Skeletal muscle satellite cell (primary cell): ENCODE results near the gene STARD7.
"Not testable (repeated sequence)": the region's sequence is repeated elsewhere in the genome, so short reads cannot be mapped to it uniquely, and the experiment has no call there.

Experiments
- H3K27me3 ChIP-seq: 2 replicates; pipeline ENCODE4 v1.7.0; 2013; ENCODE audit warnings: low read length; ENCODE audit not compliant: control insufficient read depth, insufficient read depth
- H3K36me3 ChIP-seq: 2 replicates; pipeline ENCODE4 v1.7.0; 2013; ENCODE audit warnings: mild to moderate bottlenecking, control low read depth, low read length; ENCODE audit not compliant: insufficient read depth
- H3K4me1 ChIP-seq: 2 replicates; pipeline ENCODE4 v1.7.0; 2013; ENCODE audit warnings: low read length; ENCODE audit not compliant: control insufficient read depth, insufficient read depth
- H3K4me2 ChIP-seq: 2 replicates; pipeline ENCODE4 v1.7.0; 2013; ENCODE audit warnings: mild to moderate bottlenecking, low read length
- H3K4me3 ChIP-seq: 2 replicates; pipeline ENCODE4 v1.7.0; 2013; ENCODE audit warnings: low read length
- H3K9ac ChIP-seq: 2 replicates; pipeline ENCODE4 v1.7.0; 2013; ENCODE audit warnings: mild to moderate bottlenecking, low read depth, low read length, moderate library complexity
- H3K9me3 ChIP-seq: replicated peaks from 2 replicates; pipeline ENCODE4 v1.7.0; 2013; ENCODE audit warnings: mild to moderate bottlenecking, control low read depth, low read length

STARD7 gene

DNA sequence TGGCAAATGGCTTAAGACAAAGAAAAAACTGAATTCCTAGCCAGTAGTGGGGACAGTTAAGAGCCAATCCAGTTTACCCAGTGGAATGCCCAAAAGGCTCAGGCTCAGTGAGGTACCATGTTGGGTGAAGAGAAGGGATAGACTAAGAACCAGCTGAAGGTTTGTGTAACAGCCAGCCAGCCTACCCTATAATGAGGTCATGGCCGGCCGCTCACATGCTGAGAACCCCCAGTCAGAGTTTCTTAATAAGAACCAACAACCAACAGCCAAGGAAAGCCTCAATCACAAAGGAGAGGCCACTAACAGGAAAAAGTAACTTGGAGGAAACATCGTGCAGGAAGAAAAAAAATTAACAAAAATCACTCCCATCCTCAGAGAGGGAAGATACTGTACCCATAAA, 38.0 kb downstream of the STARD7 start:
- Histone ChIP-seq H3K4me2 (no peak overlapping the region), H3K27me3 (no peaks in the 10 kb centered on the region), H3K9me3 (no peaks in the 10 kb centered on the region), H3K4me1 (peaks cover 15% of the 10 kb centered on the region), H3K36me3 (no peaks in the 10 kb centered on the region), H3K9ac (no peak overlapping the region), H3K4me3 (no peak overlapping the region)

DNA sequence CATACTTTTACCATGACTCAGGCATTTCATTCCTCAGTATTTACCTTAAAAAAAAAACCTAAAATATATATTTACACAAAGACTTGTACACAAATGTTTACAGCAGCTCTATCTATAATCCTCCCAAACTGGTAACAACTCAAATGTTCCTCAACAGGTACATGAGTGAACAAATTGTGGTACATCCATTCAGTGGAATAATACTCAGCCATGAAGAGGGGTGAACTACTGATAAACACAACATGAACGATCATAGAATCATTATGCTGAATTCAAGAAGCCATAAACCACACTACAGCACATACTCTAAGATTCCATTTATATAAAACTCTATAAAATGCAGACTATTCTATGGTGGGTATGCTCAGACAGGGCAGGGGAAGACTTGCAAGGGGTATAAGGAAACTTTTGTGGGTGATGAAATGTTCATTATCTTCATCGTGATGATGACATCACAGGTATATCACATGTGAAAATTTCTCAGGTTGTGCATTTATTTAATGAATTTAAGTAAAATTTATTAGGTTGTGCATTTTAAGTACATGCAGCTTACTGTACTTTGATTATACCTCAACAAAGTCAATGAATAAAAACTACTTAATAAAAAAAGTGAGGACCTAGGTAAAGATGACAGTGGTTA, 38.6 kb downstream of the STARD7 start:
- no peaks in the 10 kb centered on the region for H3K36me3 ChIP-seq
- no peaks in the 10 kb centered on the region for H3K9me3 ChIP-seq
- H3K27me3 ChIP-seq, result no peaks in the 10 kb centered on the region
- peaks cover 15% of the 10 kb centered on the region for H3K4me1 ChIP-seq
- H3K9ac ChIP-seq, result no peak overlapping the region
- no peak overlapping the region for H3K4me2 ChIP-seq
- no peak overlapping the region for H3K4me3 ChIP-seq

DNA sequence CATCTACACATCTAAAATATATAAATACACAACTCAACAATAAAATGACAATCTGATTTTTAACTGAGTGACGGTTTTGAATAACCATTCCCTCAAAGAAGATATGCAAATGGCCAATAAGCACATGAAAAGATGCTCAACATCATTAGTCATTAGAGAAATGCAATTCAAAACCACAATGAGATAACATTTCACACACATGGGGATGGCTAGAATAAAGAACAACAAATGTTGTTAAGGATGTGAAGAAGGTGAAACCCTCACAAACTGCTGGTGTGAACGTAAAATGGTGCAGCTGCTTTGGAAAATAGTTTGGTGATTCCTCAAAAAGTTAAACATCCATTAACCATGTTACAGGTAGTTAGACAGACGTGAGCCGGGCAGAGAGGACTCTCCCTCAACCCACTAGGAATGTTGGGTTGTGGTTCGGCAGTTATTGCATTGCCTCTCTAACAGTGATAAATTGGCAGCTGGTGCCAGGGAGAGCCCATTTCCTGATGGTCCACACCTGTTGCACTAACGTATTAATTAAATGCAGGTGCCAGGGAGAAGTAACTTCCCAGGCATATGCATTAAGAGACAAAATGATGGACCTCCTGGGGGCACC, 41.1 kb downstream of the STARD7 start:
- Histone ChIP-seq H3K9ac (no peak overlapping the region), H3K36me3 (no peaks in the 10 kb centered on the region), H3K4me2 (no peak overlapping the region), H3K4me3 (no peak overlapping the region), H3K9me3 (no peaks in the 10 kb centered on the region), H3K4me1 (peaks cover 21% of the 10 kb centered on the region), H3K27me3 (no peaks in the 10 kb centered on the region)

DNA sequence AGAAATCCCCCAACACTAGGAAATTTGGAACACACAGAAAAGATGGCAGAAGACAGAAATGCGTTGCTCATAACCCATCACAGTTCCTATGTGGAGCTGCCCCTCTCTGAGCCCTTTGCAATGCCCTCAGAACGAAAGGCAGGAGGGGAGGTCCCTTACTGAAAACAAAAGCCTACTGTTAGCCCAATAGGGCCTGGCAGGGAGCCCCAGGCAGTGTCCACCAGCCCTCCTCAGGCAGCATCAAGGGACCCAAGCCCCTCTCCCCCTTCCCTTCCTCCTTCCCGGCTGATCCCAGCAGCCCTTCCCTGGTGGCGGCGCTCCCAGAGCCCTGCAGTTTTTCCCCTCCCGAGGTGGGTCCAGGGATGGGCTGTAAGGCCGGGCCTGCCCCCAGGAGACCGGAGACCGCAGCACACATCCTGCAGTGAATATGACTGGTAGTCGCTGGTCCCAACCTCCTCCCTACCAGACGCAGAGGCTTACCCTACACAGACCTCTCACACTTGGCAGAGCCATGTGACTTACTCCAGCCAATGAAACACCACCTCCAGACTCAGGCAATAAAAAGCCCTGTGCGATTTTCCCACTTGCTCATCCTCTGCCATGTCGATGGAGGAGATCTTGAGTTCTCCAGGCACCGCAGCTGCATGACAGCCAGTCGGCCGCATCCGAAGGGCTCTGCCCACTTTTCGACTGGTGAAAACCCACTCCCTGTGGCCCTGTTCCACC, 44.0 kb downstream of the STARD7 start:
- Histone ChIP-seq H3K4me1 (peaks cover 21% of the 10 kb centered on the region), H3K4me3 (no peak overlapping the region), H3K27me3 (no peaks in the 10 kb centered on the region), H3K4me2 (no peak overlapping the region), H3K36me3 (no peaks in the 10 kb centered on the region), H3K9me3 (no peaks in the 10 kb centered on the region), H3K9ac (no peak overlapping the region)

DNA sequence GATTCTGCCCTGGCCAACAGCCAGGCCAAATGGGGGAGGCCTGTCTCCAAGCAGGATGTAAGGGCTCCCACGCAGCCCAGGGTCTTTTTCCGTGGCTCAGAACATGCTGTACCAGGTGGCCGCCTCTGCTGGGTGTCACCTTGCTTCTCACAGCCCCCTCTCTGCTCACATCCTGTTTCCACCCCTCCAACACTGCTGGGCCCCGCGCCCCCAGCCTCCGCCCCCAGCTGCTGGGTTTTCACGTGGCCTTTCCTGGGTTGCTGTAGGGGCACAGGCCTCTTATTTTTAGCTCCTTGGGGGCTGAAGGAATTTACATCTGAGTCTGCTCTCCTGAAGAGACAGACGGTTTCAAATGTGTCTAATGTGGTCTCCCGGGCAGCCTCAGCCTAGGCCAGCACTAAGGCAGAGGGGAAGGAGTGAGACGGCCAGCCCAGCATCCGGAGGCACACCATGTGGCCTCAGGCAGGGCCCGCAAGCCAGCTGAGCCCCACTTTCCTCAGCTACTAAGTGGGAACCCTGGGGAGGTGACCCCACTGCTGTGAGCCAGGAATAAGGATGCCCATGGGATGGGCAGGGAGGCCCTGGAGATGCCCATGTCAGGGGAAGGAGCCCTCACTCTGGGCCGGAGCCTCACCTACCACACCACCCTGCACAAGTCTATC, 44.7 kb downstream of the STARD7 start:
- no peak overlapping the region for H3K4me3 ChIP-seq
- peaks cover 5% of the 10 kb centered on the region for H3K27me3 ChIP-seq
- no peak overlapping the region for H3K9ac ChIP-seq
- peaks cover 18% of the 10 kb centered on the region for H3K4me1 ChIP-seq
- H3K9me3 ChIP-seq, result no peaks in the 10 kb centered on the region
- H3K36me3 ChIP-seq, result no peaks in the 10 kb centered on the region
- no peak overlapping the region for H3K4me2 ChIP-seq

DNA sequence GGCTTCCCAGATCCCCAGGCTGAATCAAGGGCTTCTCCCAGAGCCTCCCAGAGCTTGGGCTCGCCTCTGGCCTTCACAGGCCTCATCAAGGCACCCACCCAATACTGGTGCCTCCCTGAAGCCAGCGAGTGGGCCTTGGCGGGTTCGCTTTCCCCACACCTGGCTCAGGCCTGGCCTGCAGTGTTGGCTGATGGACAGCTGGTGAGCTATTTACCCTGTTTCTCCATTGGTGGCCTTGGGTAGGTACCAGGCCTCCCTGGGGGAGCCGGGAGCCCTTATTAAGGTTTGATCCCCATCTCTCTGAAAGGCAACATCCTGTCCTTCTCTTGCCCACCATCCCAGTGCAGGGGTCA, 45.2 kb downstream of the STARD7 start:
- no peaks in the 10 kb centered on the region for H3K36me3 ChIP-seq
- no peaks in the 10 kb centered on the region for H3K9me3 ChIP-seq
- peaks cover 10% of the 10 kb centered on the region for H3K27me3 ChIP-seq
- no peak overlapping the region for H3K4me2 ChIP-seq
- H3K4me3 ChIP-seq, result no peak overlapping the region
- H3K9ac ChIP-seq, result no peak overlapping the region
- H3K4me1 ChIP-seq, result peaks cover 14% of the 10 kb centered on the region

DNA sequence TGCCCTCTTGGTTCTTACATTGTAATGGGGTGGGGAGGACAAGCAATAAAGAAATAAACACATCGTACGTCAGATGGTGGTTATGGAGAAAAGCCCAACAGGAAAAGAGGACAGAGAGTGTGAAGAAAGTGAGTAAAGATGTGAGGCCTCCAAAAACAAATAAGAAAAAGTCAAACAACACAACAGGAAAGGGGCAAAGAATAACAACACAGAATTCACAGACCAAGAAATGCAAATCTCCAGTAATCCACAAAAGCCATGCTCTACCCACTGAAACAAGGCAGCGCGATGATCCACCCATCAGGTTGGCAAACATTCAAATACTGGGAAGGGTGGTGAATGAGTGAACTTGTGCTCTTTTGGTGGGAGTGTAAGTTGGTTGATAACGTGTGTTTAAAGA, 46.7 kb downstream of the STARD7 start:
- H3K4me2 ChIP-seq, result no peak overlapping the region
- H3K4me3 ChIP-seq, result no peak overlapping the region
- peaks cover 6% of the 10 kb centered on the region for H3K4me1 ChIP-seq
- no peak overlapping the region for H3K9ac ChIP-seq
- no peaks in the 10 kb centered on the region for H3K9me3 ChIP-seq
- H3K27me3 ChIP-seq, result peaks cover 25% of the 10 kb centered on the region
- H3K36me3 ChIP-seq, result no peaks in the 10 kb centered on the region

DNA sequence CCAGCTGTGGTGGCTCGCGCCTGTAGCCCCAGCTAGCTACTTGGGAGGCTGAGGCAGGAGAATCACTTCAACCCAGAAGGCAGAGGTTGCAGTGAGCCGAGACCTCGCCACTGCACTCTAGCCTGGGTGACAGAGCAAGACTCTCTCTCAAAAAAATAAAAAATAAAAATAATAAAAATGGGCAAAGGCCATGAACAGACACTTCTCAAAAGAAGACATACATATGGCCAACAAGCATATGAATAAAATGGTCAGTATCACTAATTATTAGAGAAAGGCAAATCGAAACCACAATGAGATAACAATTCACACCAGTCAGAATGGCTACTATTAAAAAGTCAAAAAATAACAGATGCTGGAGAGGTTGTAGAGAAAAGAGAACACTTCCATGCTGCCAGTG, 48.3 kb downstream of the STARD7 start:
- peaks cover 27% of the 10 kb centered on the region for H3K27me3 ChIP-seq
- H3K4me3 ChIP-seq, H3K36me3 ChIP-seq, H3K9ac ChIP-seq, H3K9me3 ChIP-seq, H3K4me1 ChIP-seq, H3K4me2 ChIP-seq: not testable (repeated sequence)

DNA sequence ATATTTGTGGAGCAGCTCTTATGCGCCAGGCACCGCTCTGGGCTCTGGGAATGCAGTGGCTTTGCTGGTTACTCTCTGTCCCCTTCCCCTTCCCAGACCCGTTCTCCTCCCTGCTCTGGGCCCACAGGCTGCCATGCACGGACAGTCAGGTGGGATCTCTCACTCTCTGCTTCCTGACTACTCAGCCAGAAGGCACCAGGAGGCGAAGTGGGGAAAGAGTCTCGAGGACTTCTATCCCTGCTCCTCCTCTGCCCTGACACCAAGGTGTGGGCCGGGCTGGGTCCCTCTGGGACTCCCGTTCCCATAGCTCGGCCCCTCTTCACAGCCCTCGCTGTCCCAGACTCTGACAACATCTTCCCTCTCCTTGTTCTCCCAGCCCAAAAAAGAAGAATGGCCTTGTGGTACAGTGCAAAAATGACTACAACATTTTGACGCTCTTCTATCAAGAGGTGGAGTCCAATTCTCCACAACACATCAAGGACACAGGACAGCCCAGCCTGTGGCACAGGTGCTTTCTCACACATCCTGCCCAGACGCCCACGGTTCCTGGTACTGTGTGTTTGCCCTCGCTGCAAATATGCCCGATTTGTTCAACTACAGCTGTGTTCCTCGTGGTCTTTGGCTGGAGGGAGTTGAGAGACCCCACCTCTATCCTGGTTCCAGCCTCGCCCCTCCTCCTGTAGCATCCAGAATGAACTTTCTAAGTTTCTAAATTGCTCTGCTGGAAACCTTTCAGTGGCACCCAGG, 49.4 kb downstream of the STARD7 start:
- Histone ChIP-seq H3K4me1 (peaks cover 6% of the 10 kb centered on the region), H3K9me3 (no peaks in the 10 kb centered on the region), H3K27me3 (peaks cover 33% of the 10 kb centered on the region), H3K36me3 (no peaks in the 10 kb centered on the region), H3K9ac (no peak overlapping the region), H3K4me2 (no peak overlapping the region), H3K4me3 (no peak overlapping the region)

DNA sequence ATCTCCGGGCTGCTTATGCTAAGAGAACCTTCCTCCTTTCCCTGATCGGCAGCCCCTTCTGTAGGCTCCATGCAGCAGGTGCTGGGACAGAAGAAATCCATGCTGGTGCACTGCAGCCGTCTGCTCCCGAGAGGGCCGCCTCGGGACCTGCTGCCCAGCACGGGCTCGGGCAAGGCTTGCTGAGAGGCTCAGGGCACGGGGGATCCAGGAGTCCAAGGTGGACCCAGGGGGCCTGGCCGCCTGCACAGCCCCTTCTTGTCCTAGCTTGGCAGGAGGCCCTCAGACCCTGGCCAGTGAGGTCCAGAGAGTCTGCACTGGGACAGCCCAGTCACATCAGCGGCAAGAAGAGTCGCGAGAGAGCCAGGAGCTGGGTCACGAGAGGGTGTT, 50.1 kb downstream of the STARD7 start:
- no peaks in the 10 kb centered on the region for H3K9me3 ChIP-seq
- H3K27me3 ChIP-seq, result peaks cover 33% of the 10 kb centered on the region
- H3K4me3 ChIP-seq, result no peak overlapping the region
- H3K4me2 ChIP-seq, result no peak overlapping the region
- H3K4me1 ChIP-seq, result peaks cover under 1% of the 10 kb centered on the region
- H3K9ac ChIP-seq, result no peak overlapping the region
- no peaks in the 10 kb centered on the region for H3K36me3 ChIP-seq
